Stomach (tissue), 4 donors: ENCODE data around the gene CHRNA5.

Experiments
- CTCF ChIP-seq, 7 experiments: fragments of 450-650 bp in 4 of 7; fragments of 200-600 bp in 3 of 7; sonication (generic) in 3 of 7; IDR thresholded peaks; one replicate each; pipeline ENCODE4 v1.5.1; 2016 to 2019; ENCODE audit warnings: antibody characterized with exemption in 7 of 7, control low read depth in 2 of 7, mild to moderate bottlenecking in 1 of 7
- EP300 ChIP-seq: sonication (generic); formaldehyde crosslinking; IDR thresholded peaks from one replicate; pipeline ENCODE4 v1.6.1; 2017; ENCODE audit warnings: antibody characterized with exemption
- POLR2A ChIP-seq, 4 donors: fragments of 450-650 bp; IDR thresholded peaks; one replicate each; pipeline ENCODE4 v1.6.1; 2016; ENCODE audit warnings: antibody characterized with exemption in 4 of 4, control low read depth in 2 of 4, mild to moderate bottlenecking in 1 of 4, moderate library complexity in 1 of 4
- POLR2AphosphoS5 ChIP-seq, 3 donors: sonication (generic); formaldehyde crosslinking; IDR thresholded peaks; one replicate each; pipeline ENCODE4 v1.6.1; 2016; ENCODE audit warnings: antibody characterized with exemption in 3 of 3

GRCh38 chr15:78570710-78571109 lies 5.4 kb downstream of the CHRNA5 start:
- TF ChIP-seq POLR2AphosphoS5 (IDR thresholded peaks at IDR 0.05), result no peak
- no peak for TF ChIP-seq POLR2A (IDR thresholded peaks at IDR 0.05)
- TF ChIP-seq CTCF (IDR thresholded peaks at IDR 0.05), result no peak
- TF ChIP-seq EP300, result no peak
